IMR-90 (cell line): ENCODE results near the gene SRC. TPM values are rescaled to one million over a fixed set of nuclear protein-coding genes. Genes with fewer than 3 reads are reported as not detected.

Source experiments
- ATAC-seq: fragments of 200-7000 bp; cut with Tn5 transposase; 2 replicates; pipeline ENCODE4 v1.9.1; 2020; ENCODE audit warnings: low read depth, mild to moderate bottlenecking, moderate library complexity
- BruUV-seq: library from RNA; stranded (reverse); fragments of 400-500 nt; replicated peaks from 2 replicates; lab custom pipeline; 2021; lab: Mats Ljungman, UMichigan
- CTCF ChIA-PET: fragments of 300-600 bp; formaldehyde crosslinking; extraction: SDS; loops from one replicate; lab custom pipeline; 2021; ENCODE audit warnings: antibody characterized with exemption; lab: Yijun Ruan, JAX
- POLR2A ChIA-PET: fragments of 300-600 bp; sonication (Branson Sonifier 250); formaldehyde crosslinking; loops from one replicate; lab custom pipeline; 2022; ENCODE audit warnings: antibody characterized with exemption; ENCODE audit not compliant: unreplicated experiment; lab: Charles Lee
- DNase-seq: peaks from one replicate; pipeline ENCODE4 v3.0.0; 2013
- H2AFZ ChIP-seq: replicated peaks from 2 replicates; pipeline ENCODE3; 2013; ENCODE audit warnings: low read length, mild to moderate bottlenecking; ENCODE audit not compliant: poor library complexity
- H2AK5ac ChIP-seq: 2 replicates; pipeline ENCODE4 v1.6.1; 2013; ENCODE audit warnings: low read depth, low read length, inconsistent platforms
- H2AK9ac ChIP-seq: replicated peaks from 2 replicates; pipeline ENCODE3; 2013; ENCODE audit warnings: mild to moderate bottlenecking, low read depth, low read length, moderate library complexity; ENCODE audit not compliant: poor library complexity
- H2BK120ac ChIP-seq: 2 replicates; pipeline ENCODE4 v1.6.1; 2013; ENCODE audit warnings: low read depth, low read length, inconsistent platforms
- H2BK15ac ChIP-seq: 3 replicates; pipeline ENCODE4 v1.6.1; 2013; ENCODE audit warnings: low read depth, low read length, inconsistent platforms
- H2BK20ac ChIP-seq: 2 replicates; pipeline ENCODE4 v1.6.1; 2013; ENCODE audit warnings: low read depth, mild to moderate bottlenecking, inconsistent platforms, low read length, moderate library complexity
- H2BK5ac ChIP-seq: 2 replicates; pipeline ENCODE4 v1.6.1; 2013; ENCODE audit warnings: mild to moderate bottlenecking, low read depth, low read length, inconsistent platforms; ENCODE audit not compliant: poor library complexity, severe bottlenecking
- H3K14ac ChIP-seq: replicated peaks from 2 replicates; pipeline ENCODE4 v1.6.1; 2013; ENCODE audit warnings: low read depth, low read length, inconsistent platforms
- H3K18ac ChIP-seq: 2 replicates; pipeline ENCODE4 v1.6.1; 2013; ENCODE audit warnings: low read depth, low read length, control low read depth
- H3K23ac ChIP-seq: 2 replicates; pipeline ENCODE4 v1.6.1; 2013; ENCODE audit warnings: low read depth, low read length, inconsistent platforms
- H3K27ac ChIP-seq: 2 replicates; pipeline ENCODE4 v1.5.1; 2013; ENCODE audit warnings: mild to moderate bottlenecking, control low read depth, low read length; ENCODE audit not compliant: insufficient read depth
- H3K27me3 ChIP-seq: 2 replicates; pipeline ENCODE4 v1.6.1; 2013; ENCODE audit warnings: low read length; ENCODE audit not compliant: control insufficient read depth, insufficient read depth
- H3K36me3 ChIP-seq: 2 replicates; pipeline ENCODE4 v1.6.1; 2013; ENCODE audit warnings: low read length, mixed read lengths; ENCODE audit not compliant: control insufficient read depth, insufficient read depth
- H3K4ac ChIP-seq: 2 replicates; pipeline ENCODE4 v1.6.1; 2013; ENCODE audit warnings: low read depth, low read length, inconsistent platforms
- H3K4me1 ChIP-seq: 2 replicates; pipeline ENCODE4 v1.6.1; 2013; ENCODE audit warnings: low read length, mixed read lengths; ENCODE audit not compliant: control insufficient read depth, insufficient read depth
- H3K4me2 ChIP-seq: 2 replicates; pipeline ENCODE4 v1.6.1; 2013; ENCODE audit warnings: low read depth, mild to moderate bottlenecking, control low read depth, low read length, moderate library complexity
- H3K4me3 ChIP-seq: 2 replicates; pipeline ENCODE4 v1.5.1; 2013; ENCODE audit warnings: low read depth, mild to moderate bottlenecking, control low read depth, low read length, moderate library complexity; ENCODE audit not compliant: insufficient read depth
- H3K56ac ChIP-seq: 2 replicates; pipeline ENCODE4 v1.6.1; 2013; ENCODE audit warnings: low read length, inconsistent platforms; ENCODE audit not compliant: insufficient read depth; ENCODE audit errors: extremely low read depth
- H3K79me1 ChIP-seq, 2 experiments: 2 replicates each; pipeline ENCODE4 v1.6.1; 2013; ENCODE audit warnings: low read length in 2 of 2, inconsistent platforms in 1 of 2, low read depth in 1 of 2
- H3K9ac ChIP-seq: 2 replicates; pipeline ENCODE4 v1.6.1; 2013; ENCODE audit warnings: low read depth, low read length, control low read depth
- H3K9me1 ChIP-seq: 2 replicates; pipeline ENCODE4 v1.6.1; 2013; ENCODE audit warnings: low read length, inconsistent platforms; ENCODE audit not compliant: insufficient read depth
- H3K9me3 ChIP-seq: 2 replicates; pipeline ENCODE4 v1.6.1; 2013; ENCODE audit warnings: low read length; ENCODE audit not compliant: control insufficient read depth, insufficient read depth
- H4K20me1 ChIP-seq: 2 replicates; pipeline ENCODE4 v1.6.1; 2013; ENCODE audit warnings: low read length, inconsistent platforms; ENCODE audit not compliant: insufficient read depth
- H4K5ac ChIP-seq: 2 replicates; pipeline ENCODE4 v1.6.1; 2013; ENCODE audit warnings: mild to moderate bottlenecking, low read depth, low read length, control low read depth
- H4K8ac ChIP-seq, 2 experiments: 2 replicates each; pipeline ENCODE4 v1.6.1; 2013; ENCODE audit warnings: low read depth in 2 of 2, low read length in 2 of 2, control low read depth in 1 of 2, inconsistent platforms in 1 of 2
- H4K91ac ChIP-seq: 2 replicates; pipeline ENCODE4 v1.6.1; 2013; ENCODE audit warnings: low read depth, low read length, inconsistent platforms; ENCODE audit not compliant: insufficient read depth
- BHLHE40 ChIP-seq: fragments of 150-350 bp; IDR thresholded peaks from 2 replicates; pipeline ENCODE4 v1.6.1; 2016; ENCODE audit warnings: mild to moderate bottlenecking, low read depth, low read length
- CEBPB ChIP-seq: IDR thresholded peaks from 2 replicates; pipeline ENCODE4 v1.6.1; 2012; ENCODE audit warnings: low read depth, low read length, improper control_type of control experiment
- CHD1 ChIP-seq: IDR thresholded peaks from 2 replicates; pipeline ENCODE4 v1.6.1; 2012; ENCODE audit warnings: low read depth, low read length, improper control_type of control experiment
- CTCF ChIP-seq: conservative IDR thresholded peaks from 2 replicates; pipeline ENCODE4 v1.5.1; 2012; ENCODE audit warnings: mild to moderate bottlenecking, low read depth, low read length, improper control_type of control experiment
- FOS ChIP-seq: fragments of 150-350 bp; IDR thresholded peaks from 2 replicates; pipeline ENCODE4 v1.6.1; 2016; ENCODE audit warnings: low read depth, low read length
- NFE2L2 ChIP-seq: fragments of 150-350 bp; IDR thresholded peaks from 2 replicates; pipeline ENCODE4 v1.6.1; 2016; ENCODE audit warnings: low read depth, mild to moderate bottlenecking, low read length
- POLR2A ChIP-seq: IDR thresholded peaks from 2 replicates; pipeline ENCODE4 v1.6.1; 2012; ENCODE audit warnings: mild to moderate bottlenecking, low read depth, low read length
- RAD21 ChIP-seq: IDR thresholded peaks from 2 replicates; pipeline ENCODE4 v1.6.1; 2012; ENCODE audit warnings: low read length, improper control_type of control experiment
- RCOR1 ChIP-seq: IDR thresholded peaks from 2 replicates; pipeline ENCODE4 v1.6.1; 2012; ENCODE audit warnings: mild to moderate bottlenecking, low read length, improper control_type of control experiment; ENCODE audit not compliant: insufficient replicate concordance
- RFX5 ChIP-seq: IDR thresholded peaks from 2 replicates; pipeline ENCODE4 v1.8.0; 2012; ENCODE audit warnings: low read depth, mild to moderate bottlenecking, low read length, moderate library complexity
- SMC3 ChIP-seq: fragments of 150-350 bp; IDR thresholded peaks from 2 replicates; pipeline ENCODE4 v1.6.1; 2016; ENCODE audit warnings: low read depth, mild to moderate bottlenecking, antibody characterized with exemption, low read length, moderate library complexity
- WGBS, 2 experiments: methylation state at CpG; one replicate each; pipeline versions ENCODE4 v1.1.5 to v1.1.7; 2013; ENCODE audit warnings: missing lambda C conversion rate in 2 of 2; ENCODE audit not compliant: insufficient read length in 1 of 2; ENCODE audit errors: extremely low coverage in 2 of 2; 5-methylcytosine and 5-hydroxymethylcytosine counted together
- dilution Hi-C: fragments of 300-500 bp; cut with HindIII; formaldehyde crosslinking; loops from one replicate; pipeline ENCODE4 v1.14.3; 2018; ENCODE audit warnings: low sequenced_read_pairs; ENCODE audit not compliant: unreplicated experiment
- in situ Hi-C: fragments of 300-500 bp; cut with MboI; formaldehyde crosslinking; loops from 3 replicates; pipeline ENCODE4 v1.14.3; 2019; ENCODE audit warnings: low sequenced_read_pairs, inconsistent platforms, mixed read lengths
- intact Hi-C: fragments of 100-400 bp; cut with micrococcal nuclease; formaldehyde crosslinking; loops from 2 replicates; pipeline ENCODE4 v1.10.0; 2022
- polyA plus RNA-seq, 3 experiments: library from polyadenylated mRNA; depleted of rRNA; stranded (reverse); fragments of >200 nt; gene quantifications; 2 replicates each; pipeline ENCODE4 v1.2.3, GENCODE V29; 2012; ENCODE audit warnings: low replicate concordance in 1 of 3
- total RNA-seq: library from RNA; depleted of rRNA; stranded (reverse); fragments of >200 nt; gene quantifications from 2 replicates; pipeline ENCODE4 v1.2.3, GENCODE V29; 2012
- TF ChIP-seq, protein P1 (sequence below): fragments of 150-350 bp; IDR thresholded peaks from 2 replicates; pipeline ENCODE4 v1.6.1; 2016; ENCODE audit warnings: low read depth, mild to moderate bottlenecking, low read length, moderate library complexity, borderline replicate concordance

SRC gene
- total and polyA plus RNA-seq, 2 of the 4 experiments (the other 2 are of a cell fraction), result 7.0 to 24.2 TPM

GRCh38 chr20:37348792-37349516, 3.0 kb downstream of the SRC start:
- Histone ChIP-seq H4K91ac (no peak overlapping the region), H3K79me1 (peaks cover 35 to 84% of the 10 kb centered on the region in 2 experiments), H3K9me3 (no peaks in the 10 kb centered on the region), H3K4me1 (peaks cover 13% of the 10 kb centered on the region), H2AFZ (no peak overlapping the region), H2AK9ac (no peak overlapping the region), H3K56ac (no peak overlapping the region), H3K9me1 (peaks cover 22% of the 10 kb centered on the region), H3K14ac (no peak overlapping the region), H3K4me2 (no peak overlapping the region), H3K36me3 (peaks cover 14% of the 10 kb centered on the region), H3K27me3 (no peaks in the 10 kb centered on the region), H3K23ac (no peak overlapping the region), H3K27ac (no peak overlapping the region), H3K9ac (no peak overlapping the region), H4K20me1 (peaks cover 59% of the 10 kb centered on the region), H3K18ac (no peak overlapping the region), H3K4ac (no peak overlapping the region), H2AK5ac (no peak overlapping the region), H2BK15ac (no peak overlapping the region), H2BK120ac (no peak overlapping the region), H3K4me3 (no peak overlapping the region), H2BK20ac (no peak overlapping the region), H4K5ac (no peak overlapping the region), H4K8ac (no peak overlapping the region), H2BK5ac (no peak overlapping the region)
- CTCF ChIA-PET, result no interaction called here
- DNase-seq, result no peak
- in situ Hi-C loops, result no loop called here
- dilution Hi-C loops, result no loop called here
- 78% methylated on average over 7 of the region's 7 CpGs; no CpG with 5 or more reads in 1 of the 2 experiments for WGBS, 2 experiments
- TF ChIP-seq CHD1 (no peak), POLR2A (no peak), NFE2L2 (no peak), RCOR1 (no peak), RFX5 (no peak), CEBPB (no peak), SMC3 (no peak), CTCF (no peak), RAD21 (no peak), FOS (no peak), BHLHE40 (no peak)
- TF ChIP-seq, protein P1, sequence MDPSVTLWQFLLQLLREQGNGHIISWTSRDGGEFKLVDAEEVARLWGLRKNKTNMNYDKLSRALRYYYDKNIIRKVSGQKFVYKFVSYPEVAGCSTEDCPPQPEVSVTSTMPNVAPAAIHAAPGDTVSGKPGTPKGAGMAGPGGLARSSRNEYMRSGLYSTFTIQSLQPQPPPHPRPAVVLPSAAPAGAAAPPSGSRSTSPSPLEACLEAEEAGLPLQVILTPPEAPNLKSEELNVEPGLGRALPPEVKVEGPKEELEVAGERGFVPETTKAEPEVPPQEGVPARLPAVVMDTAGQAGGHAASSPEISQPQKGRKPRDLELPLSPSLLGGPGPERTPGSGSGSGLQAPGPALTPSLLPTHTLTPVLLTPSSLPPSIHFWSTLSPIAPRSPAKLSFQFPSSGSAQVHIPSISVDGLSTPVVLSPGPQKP, result no peak
- intact Hi-C loops, result no loop called here
- BruUV-seq, result no TSS peak
- no peak for ATAC-seq
- POLR2A ChIA-PET, result no interaction called here
